GM06990 (cell line): ENCODE data around the gene ESR1.

Source experiments
- DNase-seq: peaks from one replicate; pipeline ENCODE4 v3.0.0-alpha.2; 2011; ENCODE audit not compliant: insufficient read length; ENCODE audit errors: extremely low read depth
- H3K27me3 ChIP-seq: replicated peaks from 2 replicates; pipeline ENCODE4 v1.6.0; 2011; ENCODE audit warnings: low read length; ENCODE audit not compliant: control insufficient read depth, insufficient read depth
- H3K36me3 ChIP-seq: 2 replicates; pipeline ENCODE4 v1.5.1; 2011; ENCODE audit warnings: low read length; ENCODE audit not compliant: control insufficient read depth, insufficient read depth
- H3K4me3 ChIP-seq: replicated peaks from 2 replicates; pipeline ENCODE4 v1.5.1; 2011; ENCODE audit warnings: low read depth, mild to moderate bottlenecking, control low read depth, low read length
- CTCF ChIP-seq: IDR thresholded peaks from 2 replicates; pipeline ENCODE4 v1.5.1; 2011; ENCODE audit warnings: low read length, control low read depth, mild to moderate bottlenecking, inconsistent platforms; ENCODE audit not compliant: insufficient read depth, poor library complexity, severe bottlenecking

ESR1 gene

DNA sequence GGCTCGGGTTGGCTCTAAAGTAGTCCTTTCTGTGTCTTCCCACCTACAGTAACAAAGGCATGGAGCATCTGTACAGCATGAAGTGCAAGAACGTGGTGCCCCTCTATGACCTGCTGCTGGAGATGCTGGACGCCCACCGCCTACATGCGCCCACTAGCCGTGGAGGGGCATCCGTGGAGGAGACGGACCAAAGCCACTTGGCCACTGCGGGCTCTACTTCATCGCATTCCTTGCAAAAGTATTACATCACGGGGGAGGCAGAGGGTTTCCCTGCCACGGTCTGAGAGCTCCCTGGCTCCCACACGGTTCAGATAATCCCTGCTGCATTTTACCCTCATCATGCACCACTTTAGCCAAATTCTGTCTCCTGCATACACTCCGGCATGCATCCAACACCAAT is 291.2 kb downstream of the ESR1 start:
- no peaks in the 10 kb centered on the region for H3K36me3 ChIP-seq
- TF ChIP-seq CTCF: no peak
- H3K4me3 ChIP-seq: no peak overlapping the region
- H3K27me3 ChIP-seq: no peaks in the 10 kb centered on the region; the same call in 1 of the 2 replicates
- DNase-seq: no peak

GRCh38 chr6:152099446-152100182 is 292.1 kb downstream of the ESR1 start:
- Histone ChIP-seq H3K4me3 (no peak overlapping the region), H3K36me3 (no peaks in the 10 kb centered on the region), H3K27me3 (no peaks in the 10 kb centered on the region; the same call in 1 of the 2 replicates)
- TF ChIP-seq CTCF: no peak
- DNase-seq: no peak

DNA sequence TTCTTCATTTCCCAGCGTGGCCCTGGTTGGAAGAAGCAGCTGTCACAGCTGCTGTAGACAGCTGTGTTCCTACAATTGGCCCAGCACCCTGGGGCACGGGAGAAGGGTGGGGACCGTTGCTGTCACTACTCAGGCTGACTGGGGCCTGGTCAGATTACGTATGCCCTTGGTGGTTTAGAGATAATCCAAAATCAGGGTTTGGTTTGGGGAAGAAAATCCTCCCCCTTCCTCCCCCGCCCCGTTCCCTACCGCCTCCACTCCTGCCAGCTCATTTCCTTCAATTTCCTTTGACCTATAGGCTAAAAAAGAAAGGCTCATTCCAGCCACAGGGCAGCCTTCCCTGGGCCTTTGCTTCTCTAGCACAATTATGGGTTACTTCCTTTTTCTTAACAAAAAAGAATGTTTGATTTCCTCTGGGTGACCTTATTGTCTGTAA is 292.7 kb downstream of the ESR1 start:
- TF ChIP-seq CTCF: no peak
- no peak for DNase-seq
- no peak overlapping the region for H3K4me3 ChIP-seq
- no peaks in the 10 kb centered on the region; the same call in 1 of the 2 replicates for H3K27me3 ChIP-seq
- H3K36me3 ChIP-seq: no peaks in the 10 kb centered on the region

- no peak for TF ChIP-seq CTCF
These were observed 300.5 kb downstream of the ESR1 start for GRCh38 chr6:152107973-152108372.

DNA sequence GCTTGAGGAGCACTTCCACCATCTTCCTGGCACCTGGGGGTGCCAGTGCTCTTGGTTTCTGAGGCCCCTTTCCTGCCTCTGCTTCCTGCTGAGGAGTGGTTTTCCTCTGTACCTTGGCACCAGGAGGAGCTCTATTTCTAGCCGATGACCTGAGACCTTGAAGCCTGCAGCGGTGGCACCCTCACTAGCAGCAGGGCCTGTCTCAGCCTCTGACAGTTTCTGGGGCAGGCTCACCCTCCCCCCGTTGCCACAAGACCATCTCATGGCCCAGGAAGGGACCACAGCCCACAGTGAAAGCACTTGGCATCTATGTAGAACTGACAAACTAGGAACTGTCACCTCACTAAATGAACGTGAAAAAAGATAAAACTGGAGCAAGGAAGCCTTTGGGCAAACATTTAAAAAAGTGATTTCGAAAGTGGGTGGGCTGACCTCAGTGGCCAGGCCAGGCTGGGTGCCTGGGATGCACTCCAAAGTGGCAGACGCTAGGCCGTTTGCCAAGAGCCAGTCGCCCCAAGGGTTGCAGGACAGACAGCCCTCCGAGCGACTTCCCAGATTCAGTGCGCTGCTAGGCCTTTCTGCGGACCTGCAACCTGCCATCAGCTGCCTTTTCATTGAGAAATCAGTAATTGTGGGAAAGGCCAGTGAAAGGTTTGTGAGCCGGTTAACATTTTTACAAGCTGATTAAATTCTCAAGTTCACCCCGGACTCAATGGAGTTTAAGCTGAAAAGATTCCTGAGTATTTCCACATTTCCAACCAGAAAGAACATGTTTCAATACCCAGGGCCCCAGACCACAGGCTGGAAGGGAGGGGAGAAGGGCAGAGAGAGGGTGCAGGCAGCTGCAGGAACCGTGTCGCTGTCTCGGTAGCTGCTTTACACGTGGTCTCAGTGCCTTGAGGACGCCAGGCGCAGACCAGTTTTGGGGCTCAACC is 303.7 kb downstream of the ESR1 start:
- Histone ChIP-seq H3K4me3 (no peak overlapping the region), H3K27me3 (no peaks in the 10 kb centered on the region), H3K36me3 (no peaks in the 10 kb centered on the region)
- TF ChIP-seq CTCF: no peak
- no peak for DNase-seq

More at GRCh38 chr6:152107973-152108372, 300.5 kb downstream of the ESR1 start:
- no peak overlapping the region for H3K4me3 ChIP-seq
- H3K36me3 ChIP-seq: no peaks in the 10 kb centered on the region
- H3K27me3 ChIP-seq: no peaks in the 10 kb centered on the region
- no peak for DNase-seq
